CD1c-positive myeloid dendritic cell (primary cell): ENCODE results near the gene KLF11.

Experiments
- DNase-seq: peaks from one replicate; pipeline ENCODE4 v3.0.0-alpha.2; 2016; ENCODE audit errors: extremely low spot score

Gene KLF11

DNA sequence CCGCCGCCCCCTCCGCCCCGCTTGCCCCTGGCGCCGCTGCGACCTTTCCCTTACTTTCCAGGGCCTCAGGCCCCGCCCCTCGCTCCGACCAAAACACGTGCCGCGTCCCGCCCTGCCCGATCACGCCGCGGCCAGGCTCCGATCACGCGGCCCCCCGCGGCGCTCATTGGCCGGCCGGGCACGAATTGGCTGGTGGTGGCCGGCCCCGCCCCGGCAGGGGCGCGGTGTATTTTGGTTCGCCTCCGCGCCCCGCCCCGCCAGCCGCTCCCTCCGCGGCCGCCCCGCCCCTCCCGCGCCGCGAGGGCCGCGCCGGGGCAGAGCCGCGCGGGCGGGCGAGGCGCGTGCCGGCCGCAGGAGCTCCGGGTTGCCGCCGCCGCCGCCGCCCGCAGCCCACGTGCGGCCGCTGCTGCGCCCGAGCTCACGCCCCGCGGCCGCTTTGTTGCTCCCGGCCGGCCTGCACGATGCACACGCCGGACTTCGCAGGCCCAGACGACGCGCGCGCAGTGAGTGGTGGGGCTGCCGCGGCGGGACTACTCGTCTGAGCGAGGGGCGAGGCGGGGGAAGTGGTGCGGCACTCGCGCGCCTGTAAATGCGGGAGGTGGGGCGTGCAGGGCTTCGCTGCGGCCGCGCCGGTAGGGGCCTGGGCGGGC is at the start of gene KLF11:
KLF11 (plus strand) TSS at position 295 of the 650 bp plus-strand sequence; CDS start at position 462, 167 bp downstream.
- peak; percentile 96 for DNase-seq

- DNase-seq = no peak
These were observed 48.9 kb upstream of the KLF11 start for GRCh38 chr2:9994462-9994861.

GRCh38 chr2:9995059-9995458 is 48.3 kb upstream of the KLF11 start:
- DNase-seq = no peak

DNA sequence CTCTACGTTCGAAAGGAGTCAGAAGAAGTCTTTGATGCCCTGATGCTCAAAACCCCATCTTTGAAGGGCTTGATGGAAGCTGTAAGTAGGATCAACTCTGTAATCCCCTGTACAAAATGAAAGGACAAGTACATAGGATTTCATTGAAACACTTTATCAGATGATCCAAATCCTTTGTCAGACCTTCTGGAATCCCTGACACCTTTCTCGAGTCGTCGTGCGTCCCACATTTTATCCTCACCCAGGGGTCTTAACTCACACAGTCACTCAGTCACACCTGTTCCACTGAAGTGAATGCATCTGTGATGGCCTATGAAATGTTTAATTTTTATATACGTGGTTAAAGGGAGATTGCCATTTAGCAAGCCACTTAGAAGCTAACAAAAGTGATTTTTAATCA is 47.0 kb upstream of the KLF11 start:
- DNase-seq = no peak

DNA sequence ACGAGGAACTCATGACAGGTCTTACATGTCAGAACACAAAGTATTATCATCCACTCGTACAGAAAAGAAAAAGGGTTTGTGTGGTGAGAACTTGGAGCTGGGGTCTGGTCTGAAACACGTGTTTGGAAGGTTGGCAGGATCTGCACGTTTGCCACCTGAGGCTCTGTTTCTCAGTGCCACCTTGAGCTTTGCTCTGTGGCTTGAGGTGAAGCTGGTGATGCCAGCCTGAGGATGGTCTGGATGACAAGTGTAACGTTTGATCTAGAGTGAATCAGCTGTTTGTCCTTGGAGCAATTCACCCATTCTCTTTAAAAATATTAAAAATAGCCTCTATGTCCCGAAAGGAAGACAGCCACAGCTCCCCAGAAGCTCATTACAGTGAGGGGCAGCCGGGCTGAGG is 45.4 kb upstream of the KLF11 start:
- no peak for DNase-seq

GRCh38 chr2:9998916-9999654 is 44.3 kb upstream of the KLF11 start:
- no peak for DNase-seq

DNA sequence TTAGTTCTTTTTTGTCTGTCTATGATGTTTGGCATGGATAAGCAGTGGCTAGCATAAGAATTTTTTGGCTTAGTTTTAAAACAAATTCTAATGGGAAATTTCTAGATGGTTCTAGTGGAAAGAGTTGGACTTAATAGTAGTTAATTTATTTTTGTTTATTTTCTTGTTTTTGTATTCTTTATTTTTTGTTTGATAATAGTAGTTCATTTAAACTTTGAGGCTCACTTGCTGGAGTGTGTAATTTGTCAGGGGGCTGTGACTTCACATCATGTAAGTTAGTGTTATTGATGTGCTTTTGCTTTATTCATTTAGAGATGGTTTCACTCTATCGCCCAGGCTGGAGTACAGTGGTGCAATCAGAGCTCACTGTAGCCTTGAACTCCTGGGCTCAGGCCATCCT is 43.7 kb upstream of the KLF11 start:
- no peak for DNase-seq

DNA sequence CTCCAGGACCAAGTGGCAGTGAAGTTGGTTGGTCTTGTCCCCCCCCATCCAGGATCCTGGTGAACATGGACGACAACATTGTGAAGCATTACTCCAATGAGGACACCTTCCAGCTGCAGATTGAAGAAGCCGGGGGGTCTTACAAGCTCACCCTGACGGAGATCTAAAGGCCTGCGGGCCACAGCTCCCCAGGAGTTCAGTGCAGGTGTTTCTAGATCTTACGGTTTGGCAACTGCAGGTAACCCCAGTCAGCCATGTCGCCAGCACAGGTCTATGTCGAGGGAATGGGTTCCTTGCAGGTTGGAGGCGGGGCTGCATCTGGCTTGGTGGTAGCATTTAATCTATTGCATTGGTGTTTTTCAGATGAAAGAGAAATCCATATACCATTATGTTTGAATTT is 42.8 kb upstream of the KLF11 start:
- DNase-seq = no peak

- DNase-seq = peak; percentile 23
These were observed 41.8 kb upstream of the KLF11 start for GRCh38 chr2:10001586-10001985.

- no peak for DNase-seq
These were observed 41.2 kb upstream of the KLF11 start for GRCh38 chr2:10002109-10002508.

DNA sequence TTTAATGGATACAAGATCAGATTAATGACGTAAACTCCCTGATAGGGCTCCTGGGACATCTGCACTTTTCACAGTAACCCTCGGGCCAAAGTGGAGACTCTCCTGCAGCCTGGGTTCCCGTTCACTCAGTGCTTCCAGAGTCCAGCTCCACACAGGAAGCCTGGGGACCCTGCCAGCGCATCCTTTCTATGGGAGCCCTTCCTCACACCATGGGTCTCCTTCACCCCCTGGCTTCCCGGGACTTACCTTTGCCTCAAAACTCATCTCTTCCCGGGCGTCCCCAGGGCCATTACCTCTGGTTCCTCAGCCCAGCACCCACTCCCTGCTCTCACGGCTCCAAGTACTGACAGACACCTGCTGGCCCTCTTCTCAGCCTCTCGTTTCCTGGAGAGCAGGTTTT is 40.7 kb upstream of the KLF11 start:
- DNase-seq = no peak

DNA sequence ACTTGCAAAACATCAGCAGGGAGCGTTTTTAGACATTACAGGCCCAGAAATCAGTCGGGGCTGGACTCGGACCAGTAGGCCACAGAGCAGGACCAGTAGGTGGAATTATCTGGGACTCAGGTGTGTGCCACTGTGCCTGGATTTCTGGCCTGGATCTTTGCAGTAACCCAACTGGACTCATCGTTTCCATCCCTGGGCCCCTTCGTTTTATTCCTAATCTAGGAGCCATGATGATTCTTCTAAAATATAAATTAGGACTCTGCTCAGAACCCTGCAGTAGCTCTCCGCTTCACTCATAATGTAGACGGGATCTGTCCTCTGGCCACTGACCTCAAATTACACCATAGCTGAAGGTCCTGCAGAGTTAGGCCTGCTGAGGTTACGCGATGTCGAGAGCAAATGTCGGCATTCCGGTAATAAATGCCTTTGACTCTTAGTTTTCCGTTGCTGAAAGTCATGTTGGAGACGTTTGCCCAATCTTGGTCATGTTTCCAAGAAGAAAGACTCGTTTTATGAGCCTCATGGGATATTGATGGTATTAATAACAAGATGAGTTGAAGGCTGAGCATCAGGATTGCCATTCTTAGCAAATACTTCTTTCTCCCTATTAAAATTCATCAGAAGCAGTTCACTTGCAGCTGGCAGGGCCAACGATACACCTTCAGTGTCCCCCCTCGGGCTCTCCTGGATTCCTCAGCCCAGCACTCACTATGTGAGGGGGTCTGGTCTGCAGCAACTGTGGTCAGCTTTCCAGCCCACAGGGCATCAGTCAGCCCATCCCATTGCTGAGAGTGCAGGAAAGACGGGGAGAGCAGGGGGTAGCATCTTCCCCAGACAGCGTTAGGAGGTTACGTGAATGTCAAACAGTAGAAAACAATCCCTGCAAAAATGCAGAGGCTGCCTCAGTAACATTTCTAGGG is 39.9 kb upstream of the KLF11 start:
- DNase-seq = no peak

DNA sequence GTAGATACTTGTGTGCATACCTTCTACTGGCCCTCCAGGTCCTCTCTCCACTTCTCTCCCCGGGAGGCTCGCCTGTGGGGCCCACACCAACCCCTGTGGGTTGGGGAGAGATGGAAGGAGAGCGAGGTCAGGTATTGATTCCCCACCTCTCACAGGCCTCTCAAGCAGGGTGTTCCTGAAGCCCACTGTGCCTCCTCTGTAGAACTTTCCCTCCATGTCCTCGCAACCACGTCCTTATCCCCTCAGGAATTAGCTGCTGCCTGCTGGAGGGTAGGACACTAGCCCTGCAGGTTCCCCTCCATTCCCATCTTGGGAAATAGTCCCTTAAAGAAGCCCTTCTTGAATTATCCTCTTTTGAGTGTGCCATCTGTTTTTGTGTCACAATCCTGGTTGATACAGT is 38.9 kb upstream of the KLF11 start:
- no peak for DNase-seq

DNA sequence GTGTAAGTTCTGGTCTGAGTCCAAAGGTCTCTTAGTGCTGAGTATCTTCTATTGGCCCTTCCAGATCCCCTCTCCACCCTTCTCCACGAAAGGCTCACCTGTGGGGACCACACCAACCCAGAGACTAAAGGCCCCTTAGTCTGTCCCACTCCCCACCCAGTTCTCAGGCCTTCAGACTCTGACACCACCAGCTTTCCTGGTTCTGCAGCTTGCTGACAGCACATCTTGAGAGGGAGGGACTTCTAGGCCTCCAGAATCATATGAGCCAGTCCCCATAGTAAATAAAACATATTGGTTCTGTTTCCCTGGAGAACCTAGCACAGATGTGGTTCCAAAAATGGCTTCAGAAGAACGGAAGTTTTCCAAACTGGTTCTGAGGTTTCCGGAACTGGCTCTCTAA is 38.5 kb upstream of the KLF11 start:
- DNase-seq = no peak

- DNase-seq = no peak
These were observed 37.7 kb upstream of the KLF11 start for GRCh38 chr2:10005461-10006235.

- DNase-seq = no peak
These were observed 36.9 kb upstream of the KLF11 start for GRCh38 chr2:10006236-10007161.

DNA sequence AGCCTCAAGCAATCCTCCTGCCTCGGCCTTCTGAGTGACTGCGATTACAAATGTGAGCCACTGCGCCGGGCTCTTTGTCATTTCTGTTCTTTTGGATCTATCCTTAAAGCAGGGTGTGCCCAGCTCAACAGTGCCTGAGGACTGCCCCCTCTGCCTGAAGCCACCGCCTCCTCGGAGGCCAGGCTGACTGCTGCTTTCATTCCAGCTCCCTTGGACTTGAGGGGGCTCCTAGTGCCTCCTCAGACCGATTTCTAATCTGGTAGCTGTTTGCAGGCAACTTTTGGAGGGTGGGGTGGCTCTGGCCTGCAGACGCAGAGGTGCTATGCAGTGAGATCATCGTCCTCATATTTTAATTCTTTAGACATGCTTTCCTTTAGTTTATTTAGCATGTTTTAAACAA is 35.9 kb upstream of the KLF11 start:
- no peak for DNase-seq

DNA sequence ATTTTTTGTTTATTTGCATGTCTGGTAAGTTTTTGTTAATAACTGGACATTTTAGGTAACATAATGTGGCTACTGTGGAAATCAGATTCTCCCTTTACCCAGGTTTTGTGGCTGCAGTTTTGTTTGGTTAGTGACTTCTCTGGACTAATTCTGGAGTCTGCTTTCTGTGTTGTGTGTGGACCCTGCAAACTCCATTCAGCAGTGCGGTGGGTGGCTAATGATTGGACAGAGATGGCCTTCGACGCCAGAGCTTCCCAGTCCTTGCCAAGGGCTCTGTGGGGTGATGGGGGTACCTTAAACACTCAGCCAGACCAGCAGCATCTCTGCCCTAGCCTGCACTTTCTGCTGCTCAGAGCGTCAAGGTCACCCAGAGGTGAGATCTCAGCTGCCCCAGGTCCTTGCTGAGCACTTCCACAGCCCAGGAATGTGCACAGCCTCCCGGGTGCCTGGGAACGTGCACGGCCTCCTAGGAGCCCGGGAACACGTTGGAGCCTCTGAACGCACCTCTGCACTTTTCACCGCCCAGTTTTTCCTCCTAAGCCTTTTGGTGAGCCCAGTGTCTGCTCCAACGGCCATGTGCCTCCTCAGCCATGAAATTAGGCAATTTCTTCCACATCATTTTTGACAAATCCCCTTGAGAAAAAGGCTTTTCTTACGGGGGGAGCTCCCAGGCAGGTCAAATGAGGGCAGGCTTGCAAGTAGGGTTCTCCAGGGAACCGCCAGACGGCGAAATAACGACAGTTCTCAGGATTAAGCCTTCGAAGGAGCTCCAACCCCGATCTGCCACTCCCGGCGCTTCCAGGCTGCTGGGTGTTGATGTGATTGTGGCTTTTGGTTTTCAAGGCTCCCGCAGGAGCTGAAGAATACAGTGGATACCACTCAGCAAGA is 35.2 kb upstream of the KLF11 start:
- no peak for DNase-seq

DNA sequence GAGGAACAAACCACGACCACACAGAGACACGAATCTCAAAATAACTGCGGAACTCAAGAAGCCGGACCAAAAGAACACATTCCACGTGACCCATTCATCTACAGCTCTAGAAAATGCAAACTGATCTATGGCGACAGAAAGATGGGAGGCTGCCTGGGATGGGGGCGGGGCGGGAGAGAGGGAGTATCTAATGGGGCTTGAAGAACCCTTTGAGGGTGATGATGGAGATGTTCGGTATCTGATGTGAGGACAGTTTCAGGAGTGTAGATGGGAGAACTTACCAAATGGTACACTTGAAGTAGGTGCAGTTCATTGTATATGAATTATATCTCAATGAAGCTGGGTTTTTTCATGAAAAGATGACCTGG is 34.6 kb upstream of the KLF11 start:
- no peak for DNase-seq
